HG03139 (cell line): ENCODE results near the gene LYST.
A peak's percentile ranks its signal among the peaks of the same experiment; 100 is the strongest.
"Not testable (repeated sequence)": the region's sequence is repeated elsewhere in the genome, so short reads cannot be mapped to it uniquely, and the experiment has no call there.

Source experiments
- ATAC-seq: cut with Tn5 transposase; IDR thresholded peaks from one replicate; pipeline ENCODE4 v1.9.1; 2021; ENCODE audit not compliant: unreplicated experiment

LYST gene

DNA sequence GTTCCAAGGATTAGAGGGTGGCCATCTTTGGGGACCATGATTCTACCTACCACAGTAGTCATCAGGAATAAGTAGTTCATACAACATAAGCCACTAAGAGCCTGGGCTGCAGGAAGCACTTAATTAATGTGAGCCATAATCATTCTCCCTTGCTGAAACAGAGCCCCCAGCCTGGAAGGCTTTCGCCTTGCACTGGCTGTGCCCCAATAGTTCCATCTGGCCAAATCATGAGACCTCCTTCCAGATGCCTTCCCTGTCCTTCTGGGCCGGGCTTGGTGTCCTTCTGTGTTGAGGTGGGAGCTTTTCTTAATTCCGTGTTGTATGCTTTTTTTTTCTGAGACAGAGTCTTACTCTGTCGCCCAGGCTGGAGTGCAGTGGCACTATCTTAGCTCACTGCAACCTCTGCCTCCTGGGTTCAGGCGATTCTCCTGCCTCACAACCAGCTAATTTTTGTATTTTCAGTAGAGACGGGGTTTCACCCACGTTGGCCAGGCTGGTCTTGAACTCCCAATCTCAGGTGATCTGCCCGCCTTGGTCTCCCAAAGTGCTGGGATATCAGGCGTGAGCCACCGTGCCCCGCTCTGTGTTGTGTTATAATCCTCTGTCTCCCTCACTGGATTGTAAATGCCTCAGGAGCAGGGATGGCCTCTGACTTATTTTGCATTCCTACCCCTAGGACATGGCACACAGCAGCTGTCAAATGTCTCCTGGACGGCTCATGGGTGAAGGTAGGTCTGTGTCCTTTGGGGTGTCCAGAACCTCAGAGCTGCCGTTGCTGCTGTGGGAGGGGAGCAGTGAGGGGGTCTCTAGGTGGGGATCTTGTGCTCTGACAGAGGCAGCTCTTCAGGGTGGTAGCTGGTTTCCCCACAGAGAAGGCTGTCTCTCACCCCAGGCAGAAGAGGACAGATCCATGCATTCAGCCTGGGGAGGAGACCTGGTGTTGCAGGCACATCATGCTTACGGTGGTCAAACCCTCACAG is 227.2 kb downstream of the LYST start:
- ATAC-seq = no peak

DNA sequence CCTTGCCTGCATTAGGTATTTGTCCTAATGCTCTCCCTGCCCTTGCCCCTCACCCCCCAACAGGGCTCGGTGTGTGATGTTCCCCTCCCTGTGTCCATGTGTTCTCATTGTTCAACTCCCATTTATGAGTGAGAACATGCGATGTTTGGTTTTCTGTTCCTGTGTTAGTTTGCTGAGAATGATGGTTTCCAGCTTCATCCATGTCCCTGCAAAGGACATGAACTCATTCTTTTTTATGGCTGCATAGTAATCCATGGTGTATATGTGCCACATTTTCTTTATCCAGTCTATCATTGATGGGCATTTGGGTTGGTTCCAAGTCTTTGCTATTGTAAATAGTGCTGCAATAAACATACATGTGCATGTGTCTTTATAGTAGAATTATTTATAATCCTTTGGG is 228.1 kb downstream of the LYST start:
- not testable (repeated sequence) for ATAC-seq

- no peak for ATAC-seq
Observed at GRCh38 chr1:235637756-235638534, 228.8 kb downstream of the LYST start.

DNA sequence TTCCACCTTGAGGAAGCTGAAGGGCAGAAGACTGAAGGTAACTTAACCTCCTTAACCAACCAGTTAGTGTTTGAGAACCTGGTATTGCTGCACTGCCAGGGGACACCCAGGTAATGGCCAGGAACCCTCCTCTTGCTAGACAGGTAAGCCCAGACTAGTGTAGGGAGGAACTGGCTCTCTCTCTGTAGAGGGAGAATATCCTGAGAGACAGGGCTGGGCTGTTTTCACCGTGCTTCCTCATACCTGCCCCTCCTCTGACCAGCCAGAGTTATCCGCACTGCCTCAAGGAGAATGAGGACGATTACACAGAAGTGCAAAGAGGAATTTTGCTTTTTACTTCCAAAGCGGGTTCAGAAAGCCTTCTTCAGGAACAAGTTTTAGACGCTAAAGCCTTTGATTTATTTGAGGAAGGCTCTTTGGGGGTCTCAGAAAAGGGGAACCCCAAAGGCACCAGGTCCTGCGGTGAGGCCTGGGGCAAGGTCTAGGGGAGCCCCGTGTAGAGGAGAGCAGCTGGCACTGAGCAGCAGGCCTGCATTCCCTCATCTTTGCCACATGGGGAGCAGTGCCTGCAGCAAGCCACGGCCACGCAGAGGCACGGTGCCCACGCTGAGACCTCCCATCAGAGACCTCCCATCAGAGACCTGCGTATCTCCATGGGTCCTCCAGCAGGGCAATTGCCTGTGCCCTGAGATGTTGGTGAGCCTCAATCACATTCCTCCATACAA is 230.6 kb downstream of the LYST start:
- no peak for ATAC-seq

- ATAC-seq = peak; percentile 71
Observed at GRCh38 chr1:235632506-235633401, 234.0 kb downstream of the LYST start.

DNA sequence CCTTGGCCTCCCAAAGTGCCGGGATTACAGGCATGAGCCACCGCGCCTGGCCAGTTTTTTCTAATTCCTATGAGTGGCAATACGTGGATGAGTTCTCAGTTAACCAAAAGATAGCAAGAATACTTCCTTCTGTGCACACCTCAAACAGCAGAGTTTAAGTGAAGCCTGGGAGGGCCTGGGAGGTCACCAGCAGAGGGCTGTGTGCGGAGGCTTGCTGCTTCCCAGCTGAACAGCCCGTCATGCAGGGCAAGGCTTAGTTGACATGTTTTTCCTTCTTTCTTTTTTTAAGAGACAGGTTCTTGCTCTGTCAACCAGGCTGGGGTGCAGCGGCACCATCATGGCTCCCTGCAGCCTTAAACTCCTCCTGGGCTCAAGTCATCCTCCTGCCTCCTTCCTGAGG is 234.9 kb downstream of the LYST start:
- no peak for ATAC-seq

- ATAC-seq = no peak
Observed at GRCh38 chr1:235628316-235629005, 238.2 kb downstream of the LYST start.

DNA sequence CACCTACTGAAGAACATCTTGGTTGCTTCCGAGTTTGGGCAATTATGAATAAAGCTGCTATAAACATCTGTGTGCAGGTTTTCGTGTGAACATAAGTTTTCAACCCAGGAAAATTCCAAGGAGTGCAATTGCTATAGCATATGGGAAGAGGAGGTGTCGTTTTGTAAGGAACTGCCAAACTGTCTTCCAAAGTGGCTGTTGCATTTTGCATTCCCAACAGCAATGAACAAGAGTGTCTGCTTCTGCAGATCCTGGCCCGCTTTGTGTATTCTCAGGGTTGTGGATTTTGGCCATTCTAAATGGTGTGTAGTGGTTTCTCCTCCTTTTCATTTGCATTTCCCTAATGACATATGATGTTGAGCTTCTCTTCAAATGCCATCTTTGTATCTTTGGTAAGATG is 240.9 kb downstream of the LYST start:
- no peak for ATAC-seq

DNA sequence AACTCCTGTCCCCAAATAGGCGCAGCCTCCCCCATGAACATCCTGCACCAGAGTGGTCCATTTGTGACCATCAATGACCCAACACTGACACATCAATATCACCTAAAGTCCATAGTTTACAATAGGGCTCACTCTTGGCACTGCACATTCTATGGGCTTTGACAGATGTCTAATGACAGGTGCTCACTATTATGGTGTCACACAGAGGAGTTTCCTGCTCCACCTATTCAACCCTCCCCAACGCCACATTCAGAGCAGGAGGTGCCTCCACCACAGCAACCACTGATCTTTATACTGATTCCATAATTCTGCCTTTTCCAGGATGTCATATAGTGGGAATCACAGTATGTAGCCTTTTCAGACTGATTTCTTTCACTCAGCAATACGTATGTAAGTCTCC is 241.4 kb downstream of the LYST start:
- ATAC-seq = no peak

DNA sequence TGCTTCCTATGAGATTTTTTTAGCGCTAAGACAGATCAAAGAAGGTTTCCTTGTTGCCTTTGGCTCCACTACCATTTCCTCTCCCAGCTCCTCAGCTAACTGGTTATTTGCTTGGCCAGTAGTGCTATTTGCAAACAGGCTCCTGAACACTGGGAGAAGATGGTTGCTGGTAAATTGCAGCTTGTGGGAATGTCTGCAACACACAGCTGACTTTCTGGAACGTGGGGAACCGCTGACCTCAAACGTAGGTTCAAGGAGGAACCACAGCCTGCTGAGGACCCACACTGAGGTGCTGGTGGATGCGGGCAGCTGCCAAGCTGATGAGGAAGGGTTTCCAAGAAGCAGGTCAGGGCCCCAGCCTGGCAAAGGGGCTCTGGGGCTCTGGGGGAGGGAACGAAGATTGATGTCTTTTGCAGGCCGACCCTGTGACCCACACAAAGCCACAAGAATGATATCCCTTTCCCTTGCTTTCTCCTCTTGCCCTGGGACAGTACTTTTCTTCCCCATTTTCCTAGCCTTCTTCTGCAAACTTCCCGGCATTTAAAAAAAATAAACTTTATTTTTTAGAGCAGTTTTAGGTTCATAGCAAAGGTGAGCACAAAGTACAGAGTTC is 241.9 kb downstream of the LYST start:
- ATAC-seq = no peak

DNA sequence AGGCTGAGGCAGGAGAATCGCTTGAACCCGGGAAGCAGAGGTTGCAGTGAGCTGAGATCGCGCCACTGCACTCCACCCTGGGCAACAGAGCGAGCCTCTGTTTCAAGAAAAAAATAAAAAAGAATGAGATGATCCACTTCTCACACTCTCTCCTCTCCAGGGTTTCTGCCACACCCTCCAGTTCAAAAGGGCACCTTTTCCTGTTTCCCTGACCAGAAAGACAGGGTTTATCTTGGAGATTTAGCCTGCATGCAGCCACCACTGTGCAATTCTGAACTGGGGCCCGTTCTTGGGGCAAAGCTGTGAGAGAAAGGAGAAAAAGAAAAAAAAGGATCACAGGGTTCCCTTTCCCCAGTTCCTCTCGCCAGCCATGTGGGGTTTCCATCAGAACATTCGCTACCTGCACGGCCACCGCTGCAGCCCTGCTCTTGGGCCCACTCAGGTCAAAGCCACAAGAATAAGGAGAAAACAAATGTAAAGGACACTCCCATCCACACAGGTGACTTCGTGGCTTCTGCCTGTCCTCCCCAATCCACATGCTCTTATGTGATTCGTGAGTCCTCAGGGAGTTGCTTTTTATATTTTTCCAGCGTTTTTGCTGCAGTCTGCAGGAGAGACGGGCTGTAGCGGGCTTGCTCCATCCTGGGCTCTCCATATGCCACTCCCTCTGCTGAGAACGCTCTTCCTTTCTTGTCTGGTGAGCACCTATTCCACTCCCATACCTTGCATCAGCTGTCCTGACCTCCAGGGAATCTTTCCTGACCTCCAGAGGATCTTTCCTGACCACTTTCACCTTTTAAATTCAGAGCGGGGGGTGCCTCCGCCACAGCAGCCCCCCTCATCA is 243.5 kb downstream of the LYST start:
- ATAC-seq = no peak

DNA sequence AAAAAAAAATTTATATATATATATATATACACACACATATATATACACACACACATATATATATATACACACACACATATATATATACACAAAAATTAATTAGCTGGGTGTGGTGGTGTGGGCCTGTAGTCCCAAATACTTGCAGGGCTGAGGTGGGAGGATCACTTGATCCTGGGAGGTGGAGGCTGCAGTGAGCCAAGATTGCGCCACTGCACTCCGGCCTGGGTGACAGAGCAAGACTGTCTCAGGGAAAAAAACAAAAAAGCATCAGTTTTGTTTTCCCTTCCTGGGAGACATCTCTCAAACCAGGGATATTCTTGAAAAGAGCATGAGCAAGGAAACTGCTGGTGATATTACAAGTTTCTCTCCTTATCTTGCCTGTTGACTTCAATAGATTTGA is 247.6 kb downstream of the LYST start:
- not testable (repeated sequence) for ATAC-seq

DNA sequence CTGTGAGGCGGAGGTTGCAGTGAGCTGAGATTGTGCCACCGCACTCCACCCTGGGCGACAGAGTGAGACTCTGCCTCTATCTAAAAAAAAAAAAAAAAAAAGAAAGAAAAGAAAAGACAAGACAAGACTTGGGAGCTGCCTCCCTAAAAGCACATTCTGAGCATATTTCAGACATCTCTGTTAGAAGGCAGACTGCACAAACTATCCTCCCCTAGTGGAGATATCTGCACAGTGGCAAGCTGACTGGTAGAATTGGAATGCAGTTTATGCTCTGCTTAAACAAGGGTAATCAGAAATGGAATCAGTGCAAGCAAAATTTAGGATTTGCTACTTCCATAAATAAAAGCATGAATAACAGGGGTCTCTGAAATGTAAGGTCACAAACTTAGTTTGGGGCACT is 248.9 kb downstream of the LYST start:
- no peak for ATAC-seq

GRCh38 chr1:235617140-235617539 is 249.6 kb downstream of the LYST start:
- ATAC-seq = no peak

DNA sequence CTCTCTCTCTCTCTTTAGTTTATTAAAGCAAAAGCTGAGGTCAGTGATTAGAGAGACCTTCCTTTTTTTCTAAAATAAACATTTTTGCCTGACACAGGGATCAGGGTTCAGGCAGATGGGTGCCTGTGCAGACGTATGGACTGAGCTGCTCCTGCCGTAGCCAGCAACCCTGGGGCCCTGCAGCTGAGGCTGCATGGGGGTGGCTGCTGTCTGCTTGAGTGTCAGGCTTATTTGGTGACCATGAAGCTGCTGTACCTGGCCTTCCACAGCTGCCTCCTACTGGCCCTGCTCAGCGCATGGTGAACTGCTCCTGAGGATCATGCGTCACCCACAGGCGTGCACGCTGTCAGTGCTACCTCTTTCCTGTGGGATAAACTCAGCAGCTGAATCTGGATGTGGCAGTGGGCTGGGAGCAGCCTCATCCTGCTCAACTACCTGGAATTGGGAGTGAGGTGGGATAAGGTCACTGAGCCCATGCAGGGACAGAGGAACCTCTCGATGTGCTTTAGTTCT is 252.2 kb downstream of the LYST start:
- no peak for ATAC-seq

- ATAC-seq = no peak
Observed at GRCh38 chr1:235613602-235614001, 253.1 kb downstream of the LYST start.

DNA sequence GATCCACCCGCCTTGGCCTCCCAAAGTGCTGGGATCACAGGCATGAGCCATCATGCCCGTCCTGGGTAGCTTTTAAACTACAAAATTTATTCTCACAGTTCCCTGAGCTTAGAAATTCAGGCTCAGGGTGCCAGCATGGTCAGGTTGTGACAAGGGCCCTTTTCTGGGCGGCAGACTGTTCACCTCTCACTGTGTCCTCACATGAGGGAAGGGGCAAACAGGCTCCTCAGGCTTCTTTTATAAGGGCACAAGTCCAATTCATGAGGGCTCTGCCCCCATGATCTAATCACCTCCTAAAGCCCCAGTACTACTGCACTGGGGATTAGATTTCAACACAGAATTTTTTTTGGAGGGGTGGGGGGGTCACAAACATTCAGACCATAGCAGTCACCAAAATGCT is 253.9 kb downstream of the LYST start:
- ATAC-seq = no peak
